ENCODE data around the gene PRLR. TPM values are rescaled to one million over a fixed set of nuclear protein-coding genes. Genes with fewer than 3 reads are reported as not detected.

Gene PRLR
- total and polyA plus RNA-seq, 10 of the 15 experiments (the other 5 are each of a cell fraction or from before 2014, with no cell fraction given): 0.03 to 8.1 (median 0.20) TPM

DNA sequence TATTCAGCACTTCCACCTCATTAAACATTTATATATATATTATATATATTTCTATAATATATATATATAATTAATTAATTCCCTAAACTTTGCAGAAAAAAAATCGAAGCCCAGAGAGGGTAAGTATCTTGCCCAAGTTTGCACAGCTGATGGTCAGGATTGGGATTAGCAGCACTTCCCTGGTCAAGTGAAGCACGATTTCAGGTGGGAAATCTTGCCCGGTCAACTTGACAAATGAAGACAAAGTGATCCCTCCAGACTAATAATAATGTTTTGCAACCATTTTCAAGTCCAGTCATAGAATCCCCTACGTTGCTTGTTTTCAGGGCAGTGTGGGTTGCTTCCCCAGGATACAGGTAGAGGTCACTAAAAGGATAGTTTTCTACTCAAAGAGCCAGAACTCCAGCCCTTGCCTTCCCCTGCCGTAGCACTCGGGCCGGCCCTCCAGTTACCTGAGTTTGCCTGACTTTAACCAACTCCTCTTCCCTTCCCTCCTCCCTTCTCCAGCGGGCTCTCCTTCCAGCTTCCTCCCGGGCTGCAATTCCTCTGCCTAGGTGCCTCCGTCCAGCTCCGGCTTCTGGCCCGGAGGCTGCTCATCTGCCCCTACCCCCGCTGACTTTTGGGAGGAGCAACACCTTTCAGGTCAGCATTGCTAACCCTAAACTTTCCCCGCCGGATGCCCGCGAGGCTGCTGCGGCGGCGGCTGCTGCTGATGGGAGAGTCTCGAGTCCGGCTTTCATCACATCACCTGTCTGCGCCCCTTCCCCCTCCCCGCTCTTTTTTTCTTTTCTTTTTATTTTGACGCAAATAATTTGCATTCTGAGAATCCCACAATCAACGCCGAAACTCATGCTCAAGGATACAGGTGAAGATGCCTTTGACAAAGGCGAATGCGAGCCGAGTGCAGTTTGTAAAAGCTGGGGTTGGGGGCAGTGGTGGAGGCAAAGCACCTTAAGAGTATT, 930 bp downstream of the PRLR start (continued):
- TF ChIP-seq SMC3 (IDR thresholded peaks at IDR 0.05; ENCODE audit: borderline replicate concordance, low read length): peak; percentile 57; the same call in 1 of the 2 replicates
- TF ChIP-seq CEBPB (IDR thresholded peaks at IDR 0.05; ENCODE audit: borderline replicate concordance in 1 of 2, low read depth in 2 of 2, low read length in 2 of 2): no peak
- TF ChIP-seq FOXK2 (IDR thresholded peaks at IDR 0.05): no peak
- 0 out of 2 replicates have a peak, but pooled peaks have one; percentile 22 for TF ChIP-seq BACH1 (IDR thresholded peaks at IDR 0.05; ENCODE audit: borderline replicate concordance)
- TF ChIP-seq NFYA (IDR thresholded peaks at IDR 0.05; ENCODE audit: borderline replicate concordance, low read depth, low read length): no peak
- 0 out of 4 replicates have a peak, but pooled peaks of 1 of the 2 experiments have one; percentile 21 for TF ChIP-seq BHLHE40 (IDR thresholded peaks at IDR 0.05; ENCODE audit: borderline replicate concordance in 1 of 2, low read depth in 2 of 2, low read length in 1 of 2)
- peak; percentile 8 to 61; a peak in 2 of 4 replicates for TF ChIP-seq EP300 (IDR thresholded peaks at IDR 0.05; ENCODE audit: borderline replicate concordance in 1 of 2, control insufficient read depth in 1 of 2, low read depth in 2 of 2, low read length in 2 of 2)
- no peak for TF ChIP-seq MTA3 (IDR thresholded peaks at IDR 0.05; ENCODE audit: borderline replicate concordance, low read length)
- no peak for TF ChIP-seq MEF2B (IDR thresholded peaks at IDR 0.05; ENCODE audit: partially characterized antibody, poor library complexity, severe bottlenecking)
- peak; percentile 55; the same call in 1 of the 2 replicates for TF ChIP-seq RELB (IDR thresholded peaks at IDR 0.05; ENCODE audit: low read depth)
- peak; percentile 50; the same call in 1 of the 2 replicates for TF ChIP-seq CHD2 (IDR thresholded peaks at IDR 0.05; ENCODE audit: borderline replicate concordance, low read depth, low read length)
- TF ChIP-seq, protein P1, sequence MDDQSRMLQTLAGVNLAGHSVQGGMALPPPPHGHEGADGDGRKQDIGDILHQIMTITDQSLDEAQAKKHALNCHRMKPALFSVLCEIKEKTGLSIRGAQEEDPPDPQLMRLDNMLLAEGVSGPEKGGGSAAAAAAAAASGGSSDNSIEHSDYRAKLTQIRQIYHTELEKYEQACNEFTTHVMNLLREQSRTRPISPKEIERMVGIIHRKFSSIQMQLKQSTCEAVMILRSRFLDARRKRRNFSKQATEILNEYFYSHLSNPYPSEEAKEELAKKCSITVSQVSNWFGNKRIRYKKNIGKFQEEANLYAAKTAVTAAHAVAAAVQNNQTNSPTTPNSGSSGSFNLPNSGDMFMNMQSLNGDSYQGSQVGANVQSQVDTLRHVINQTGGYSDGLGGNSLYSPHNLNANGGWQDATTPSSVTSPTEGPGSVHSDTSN (IDR thresholded peaks at IDR 0.05; ENCODE audit: insufficient replicate concordance, low read depth, low read length): no peak
- TF ChIP-seq ZNF622 (IDR thresholded peaks at IDR 0.05): no peak
- TF ChIP-seq ZNF592 (IDR thresholded peaks at IDR 0.05): no peak
- TF ChIP-seq MYB (IDR thresholded peaks at IDR 0.05; ENCODE audit: borderline replicate concordance, low read depth, low read length): no peak
- TF ChIP-seq IRF5 (IDR thresholded peaks at IDR 0.05; ENCODE audit: borderline replicate concordance): no peak
- TF ChIP-seq MLLT1 (IDR thresholded peaks at IDR 0.05): peak; percentile 88
